ENCODE data around the gene KCNMA1.

Gene KCNMA1

DNA sequence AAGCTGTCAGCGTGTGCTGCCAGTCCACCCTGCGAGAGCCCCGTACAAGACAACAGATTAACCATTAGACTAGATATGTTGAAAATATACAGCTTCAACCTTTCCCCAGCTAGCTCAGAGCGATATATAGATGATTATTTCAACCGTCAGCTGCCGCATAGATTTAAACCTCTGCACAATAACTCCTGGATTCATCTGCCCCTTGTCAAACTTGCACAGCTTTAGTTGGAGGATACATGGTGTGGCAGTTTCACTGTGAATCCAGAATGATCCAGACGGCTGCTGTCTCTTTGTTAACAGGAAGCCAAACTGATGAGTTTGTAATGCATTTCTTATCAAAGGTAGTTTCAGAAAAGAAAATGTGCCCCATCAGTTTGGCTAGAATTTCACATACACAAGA is 659.7 kb downstream of the KCNMA1 start:
- H3K9me3 ChIP-seq (ENCODE audit: insufficient read depth, low read length) = no peaks in the 10 kb centered on the region
- no peaks in the 10 kb centered on the region for H3K79me2 ChIP-seq (ENCODE audit: insufficient read depth, low read length)
- H2AFZ ChIP-seq (ENCODE audit: low read depth, low read length, severe bottlenecking) = no peak overlapping the region
- no peak overlapping the region for H3K9ac ChIP-seq (ENCODE audit: low read length)
- no peaks in the 10 kb centered on the region for H3K36me3 ChIP-seq (ENCODE audit: low read length)
- H3K4me2 ChIP-seq (ENCODE audit: low read depth, low read length, poor library complexity, severe bottlenecking) = no peak overlapping the region
- H3K27me3 ChIP-seq (ENCODE audit: low read length) = peaks cover 3% of the 10 kb centered on the region; the same call in 1 of the 2 replicates
- TF ChIP-seq, protein P1, sequence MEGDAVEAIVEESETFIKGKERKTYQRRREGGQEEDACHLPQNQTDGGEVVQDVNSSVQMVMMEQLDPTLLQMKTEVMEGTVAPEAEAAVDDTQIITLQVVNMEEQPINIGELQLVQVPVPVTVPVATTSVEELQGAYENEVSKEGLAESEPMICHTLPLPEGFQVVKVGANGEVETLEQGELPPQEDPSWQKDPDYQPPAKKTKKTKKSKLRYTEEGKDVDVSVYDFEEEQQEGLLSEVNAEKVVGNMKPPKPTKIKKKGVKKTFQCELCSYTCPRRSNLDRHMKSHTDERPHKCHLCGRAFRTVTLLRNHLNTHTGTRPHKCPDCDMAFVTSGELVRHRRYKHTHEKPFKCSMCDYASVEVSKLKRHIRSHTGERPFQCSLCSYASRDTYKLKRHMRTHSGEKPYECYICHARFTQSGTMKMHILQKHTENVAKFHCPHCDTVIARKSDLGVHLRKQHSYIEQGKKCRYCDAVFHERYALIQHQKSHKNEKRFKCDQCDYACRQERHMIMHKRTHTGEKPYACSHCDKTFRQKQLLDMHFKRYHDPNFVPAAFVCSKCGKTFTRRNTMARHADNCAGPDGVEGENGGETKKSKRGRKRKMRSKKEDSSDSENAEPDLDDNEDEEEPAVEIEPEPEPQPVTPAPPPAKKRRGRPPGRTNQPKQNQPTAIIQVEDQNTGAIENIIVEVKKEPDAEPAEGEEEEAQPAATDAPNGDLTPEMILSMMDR (IDR thresholded peaks at IDR 0.05; ENCODE audit: insufficient read depth, low read length, poor library complexity, severe bottlenecking) = no peak
- TF ChIP-seq EZH2phosphoT487 (conservative IDR thresholded peaks at IDR 0.05; ENCODE audit: low read length) = no peak
- no peaks in the 10 kb centered on the region for H3K9me2 ChIP-seq (replicated peaks; ENCODE audit: insufficient read depth, low read length)
- H3K27ac ChIP-seq (ENCODE audit: low read depth, low read length) = no peak overlapping the region
- H4K20me1 ChIP-seq (ENCODE audit: low read depth, low read length) = no peaks in the 10 kb centered on the region
- H3K4me3 ChIP-seq (ENCODE audit: insufficient read depth, low read length, poor library complexity, severe bottlenecking) = no peak overlapping the region
- H3F3A ChIP-seq (ENCODE audit: insufficient read depth) = no peaks in the 10 kb centered on the region

DNA sequence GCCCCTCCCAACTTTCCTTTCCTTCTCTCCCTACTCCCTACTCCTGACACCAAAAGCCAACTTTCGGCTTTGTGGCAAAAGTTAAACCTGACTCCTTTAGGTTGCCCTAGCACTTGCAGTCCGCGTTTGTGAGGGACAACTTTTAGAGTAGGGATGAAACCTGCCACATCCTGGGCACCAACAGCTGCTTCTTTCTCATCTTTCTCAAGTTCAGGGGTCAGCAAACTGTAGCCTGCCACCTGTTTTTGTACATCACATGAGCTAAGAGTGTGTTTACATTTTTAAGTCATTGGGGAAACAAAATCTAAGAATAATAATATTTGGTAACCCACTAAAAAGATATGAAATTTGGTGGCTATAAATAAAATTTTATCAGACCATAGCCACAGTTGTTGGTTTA is 660.6 kb downstream of the KCNMA1 start:
- Histone ChIP-seq H3K27me3 (ENCODE audit: low read length) (peaks cover 3% of the 10 kb centered on the region; the same call in 1 of the 2 replicates), H3K9me3 (ENCODE audit: insufficient read depth, low read length) (no peaks in the 10 kb centered on the region), H3K4me3 (ENCODE audit: insufficient read depth, low read length, poor library complexity, severe bottlenecking) (no peak overlapping the region), H3K9me2 (replicated peaks; ENCODE audit: insufficient read depth, low read length) (no peaks in the 10 kb centered on the region), H3K36me3 (ENCODE audit: low read length) (no peaks in the 10 kb centered on the region), H3F3A (ENCODE audit: insufficient read depth) (no peaks in the 10 kb centered on the region), H4K20me1 (ENCODE audit: low read depth, low read length) (no peaks in the 10 kb centered on the region), H3K79me2 (ENCODE audit: insufficient read depth, low read length) (no peaks in the 10 kb centered on the region), H3K4me2 (ENCODE audit: low read depth, low read length, poor library complexity, severe bottlenecking) (no peak overlapping the region), H2AFZ (ENCODE audit: low read depth, low read length, severe bottlenecking) (no peak overlapping the region), H3K27ac (ENCODE audit: low read depth, low read length) (no peak overlapping the region), H3K9ac (ENCODE audit: low read length) (no peak overlapping the region)
- TF ChIP-seq, protein P1 (IDR thresholded peaks at IDR 0.05; ENCODE audit: insufficient read depth, low read length, poor library complexity, severe bottlenecking) = no peak
- TF ChIP-seq EZH2phosphoT487 (conservative IDR thresholded peaks at IDR 0.05; ENCODE audit: low read length) = no peak

DNA sequence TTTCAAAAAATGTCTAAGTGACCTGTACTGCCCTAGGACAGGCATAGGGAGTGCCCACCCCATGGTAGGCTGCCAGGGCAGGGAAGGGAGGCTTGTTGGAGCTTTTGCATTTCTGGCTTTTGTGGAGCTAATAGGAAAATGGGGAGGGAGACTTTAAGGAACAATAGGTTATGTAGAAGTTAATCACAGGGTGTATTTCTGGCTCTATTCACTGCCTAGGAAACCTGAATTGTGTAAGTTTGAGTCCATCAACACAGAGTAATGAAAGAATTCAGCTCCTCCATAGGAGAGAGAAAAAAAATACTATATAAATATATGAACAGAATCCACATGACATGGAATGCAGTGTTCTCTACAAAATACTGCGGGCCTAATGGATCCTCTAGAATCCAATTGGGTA is 661.5 kb downstream of the KCNMA1 start:
- no peaks in the 10 kb centered on the region for H3F3A ChIP-seq (ENCODE audit: insufficient read depth)
- H2AFZ ChIP-seq (ENCODE audit: low read depth, low read length, severe bottlenecking) = no peak overlapping the region
- no peaks in the 10 kb centered on the region for H3K79me2 ChIP-seq (ENCODE audit: insufficient read depth, low read length)
- no peak overlapping the region for H3K4me3 ChIP-seq (ENCODE audit: insufficient read depth, low read length, poor library complexity, severe bottlenecking)
- H3K9me2 ChIP-seq (replicated peaks; ENCODE audit: insufficient read depth, low read length) = no peaks in the 10 kb centered on the region
- H3K36me3 ChIP-seq (ENCODE audit: low read length) = no peaks in the 10 kb centered on the region
- TF ChIP-seq, protein P1 (IDR thresholded peaks at IDR 0.05; ENCODE audit: insufficient read depth, low read length, poor library complexity, severe bottlenecking) = no peak
- TF ChIP-seq EZH2phosphoT487 (conservative IDR thresholded peaks at IDR 0.05; ENCODE audit: low read length) = no peak
- H3K27me3 ChIP-seq (ENCODE audit: low read length) = peaks cover 3% of the 10 kb centered on the region; the same call in 1 of the 2 replicates
- H3K27ac ChIP-seq (ENCODE audit: low read depth, low read length) = no peak overlapping the region
- no peaks in the 10 kb centered on the region for H3K9me3 ChIP-seq (ENCODE audit: insufficient read depth, low read length)
- no peaks in the 10 kb centered on the region for H4K20me1 ChIP-seq (ENCODE audit: low read depth, low read length)
- no peak overlapping the region for H3K4me2 ChIP-seq (ENCODE audit: low read depth, low read length, poor library complexity, severe bottlenecking)
- H3K9ac ChIP-seq (ENCODE audit: low read length) = no peak overlapping the region

Data from SU-DHL-6 (cell line).